Stimulated activated CD8-positive, alpha-beta memory T cell treated with anti-CD3 and anti-CD28 coated beads, Interleukin-12 subunit alpha, Interleukin-12 subunit beta, amount 100 ng/mL, for 4 hours (primary cell): Measurements from ENCODE around the gene PNPLA2.

Experiments used
- DNase-seq: peaks from one replicate; pipeline ENCODE4 v3.0.0-alpha.2; 2020; ENCODE audit warnings: low read depth

Gene PNPLA2

DNA sequence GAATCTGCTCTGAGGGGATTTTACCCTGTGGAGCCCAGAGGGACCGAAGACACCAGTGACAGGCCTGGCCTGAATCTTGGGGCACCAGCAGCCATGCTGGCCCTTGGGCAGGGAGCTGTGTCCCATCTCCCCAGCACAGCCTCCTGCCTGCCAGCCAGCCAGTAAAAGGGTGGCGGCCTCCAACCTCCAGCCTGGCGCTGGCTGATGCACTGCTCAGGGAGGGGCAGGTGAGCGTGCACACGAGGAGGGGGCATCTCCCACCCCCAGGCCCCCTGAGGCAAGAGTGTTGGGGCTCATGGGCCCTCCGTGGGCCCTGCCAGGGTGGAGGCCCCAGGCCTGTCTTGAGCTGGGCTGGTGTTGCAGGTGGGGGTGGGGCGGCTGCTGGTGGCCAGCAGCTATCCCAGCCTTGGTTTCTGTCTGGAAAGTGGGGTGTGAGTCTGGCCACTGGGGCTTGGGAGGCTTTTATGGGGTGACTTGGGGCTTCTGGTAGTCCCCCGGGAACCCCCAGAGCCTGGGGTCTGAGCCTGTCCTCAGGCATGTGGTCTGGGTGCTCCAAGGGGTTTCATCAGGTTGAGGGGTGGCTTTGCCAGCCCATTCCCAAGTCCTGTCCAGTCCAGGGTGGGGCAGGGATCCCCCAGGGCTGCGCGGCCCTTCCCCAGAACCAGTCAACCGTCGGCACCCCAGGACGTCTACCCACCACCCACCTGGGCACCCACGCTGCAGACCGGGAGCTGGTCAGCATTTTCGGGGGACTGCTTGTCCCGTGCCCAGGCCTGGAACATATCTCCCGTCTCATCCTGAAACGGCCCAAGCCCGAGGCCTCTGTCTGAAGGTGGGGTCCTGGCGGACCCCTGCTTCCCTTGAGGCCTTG lies 41.8 kb downstream of the PNPLA2 start:
- DNase-seq: no peak

DNA sequence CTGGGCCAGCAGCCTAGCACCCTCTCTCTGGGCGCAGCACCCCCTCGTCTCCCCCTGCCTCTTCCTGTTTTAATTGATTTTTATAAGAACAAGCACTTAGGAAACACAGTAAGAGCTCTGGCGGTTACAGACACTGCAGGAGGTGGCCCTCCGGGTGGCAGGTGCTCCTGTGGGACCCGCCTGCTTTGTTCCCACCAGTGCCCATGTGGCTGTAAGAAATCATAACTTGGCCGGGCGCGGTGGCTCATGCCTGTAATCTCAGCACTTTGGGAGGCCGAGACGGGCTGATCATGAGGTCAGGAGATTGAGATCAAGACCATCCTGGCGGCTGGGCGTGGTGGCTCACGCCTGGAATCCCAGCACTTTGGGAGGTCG lies 42.4 kb downstream of the PNPLA2 start:
- no peak for DNase-seq

DNA sequence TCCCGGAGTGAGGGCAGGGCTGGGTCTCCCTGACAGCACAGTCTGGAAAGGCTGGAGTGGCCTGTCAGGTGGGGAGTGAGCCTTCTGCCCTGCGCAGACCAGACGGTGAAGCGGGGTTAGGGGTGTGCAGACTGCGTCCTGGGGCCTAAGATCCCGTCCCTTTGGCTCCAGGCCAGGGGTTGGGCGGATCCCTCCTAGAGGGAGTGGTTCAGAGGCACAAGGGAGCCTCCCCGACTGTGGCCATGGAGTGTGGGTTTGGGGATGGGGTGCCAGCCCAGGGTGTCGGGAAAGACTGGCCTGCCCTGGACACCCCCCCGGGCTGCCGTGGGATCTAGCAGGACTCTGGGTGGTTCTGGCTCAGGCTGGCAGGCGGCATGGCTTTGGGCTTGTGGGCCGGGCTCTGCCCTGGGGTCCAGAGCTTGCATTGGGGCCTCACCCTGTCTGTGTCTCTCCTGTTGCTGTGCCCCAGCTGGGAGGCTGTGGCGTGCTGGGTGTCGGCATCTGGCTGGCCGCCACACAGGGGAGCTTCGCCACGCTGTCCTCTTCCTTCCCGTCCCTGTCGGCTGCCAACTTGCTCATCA lies 43.5 kb downstream of the PNPLA2 start:
- no peak for DNase-seq

DNA sequence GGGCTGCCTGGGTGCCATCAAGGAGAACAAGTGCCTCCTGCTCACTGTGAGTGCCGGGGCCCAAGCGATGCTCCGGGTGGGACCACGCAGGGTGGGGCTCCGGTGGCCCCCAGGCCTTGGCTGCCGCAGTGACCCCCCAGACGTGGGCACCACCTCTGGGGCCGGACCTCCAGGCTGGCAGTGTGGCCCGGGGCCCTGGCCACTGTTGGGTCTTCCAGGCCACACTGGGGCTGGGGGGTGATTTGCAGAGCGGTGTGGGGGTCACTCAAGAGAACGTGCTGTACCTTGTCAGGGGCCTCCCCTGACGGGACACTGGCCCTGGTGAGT lies 43.9 kb downstream of the PNPLA2 start:
- DNase-seq: no peak

DNA sequence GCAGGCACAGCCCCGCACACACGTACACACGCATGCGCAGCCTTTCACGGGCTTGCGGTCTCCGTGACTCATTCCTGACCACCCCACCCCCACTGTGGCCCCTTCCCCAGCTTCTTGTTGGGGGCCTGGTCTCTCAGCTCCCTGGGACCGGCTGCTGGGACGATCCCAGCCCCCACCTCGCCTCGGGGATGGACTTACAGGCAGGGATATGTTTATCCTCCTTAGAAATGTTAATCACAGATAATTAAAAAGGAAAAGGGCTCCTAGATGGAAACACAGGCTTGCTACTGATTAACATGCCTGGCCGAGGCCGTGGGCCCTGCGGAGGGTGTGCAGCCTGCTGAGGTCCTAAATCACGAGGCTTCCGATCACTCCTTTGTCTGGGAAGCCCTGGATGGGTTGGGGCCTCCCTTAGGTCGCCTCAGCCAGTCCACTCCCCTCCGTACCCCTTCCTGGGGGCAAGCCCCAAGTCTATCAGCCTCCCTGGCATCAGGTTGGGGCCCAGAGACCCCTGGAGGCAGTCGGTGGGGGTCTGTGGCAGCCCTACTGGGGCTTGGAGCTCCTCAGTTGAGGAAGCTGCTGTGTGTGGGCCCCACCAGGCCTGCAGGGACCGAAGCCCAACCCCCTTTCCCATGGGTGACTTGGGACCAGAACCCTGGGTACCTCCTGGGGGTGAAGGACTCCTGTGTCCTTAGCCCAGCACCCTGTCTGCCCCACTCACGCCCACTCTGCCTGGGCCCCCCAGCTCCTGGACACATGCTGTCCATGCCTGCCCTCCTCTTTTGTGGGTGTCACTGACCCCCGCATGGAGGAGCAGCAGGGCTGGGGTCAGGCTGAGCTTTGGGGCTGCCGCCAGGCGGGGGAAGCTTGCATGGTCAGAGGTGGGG lies 44.6 kb downstream of the PNPLA2 start:
- DNase-seq: no peak

DNA sequence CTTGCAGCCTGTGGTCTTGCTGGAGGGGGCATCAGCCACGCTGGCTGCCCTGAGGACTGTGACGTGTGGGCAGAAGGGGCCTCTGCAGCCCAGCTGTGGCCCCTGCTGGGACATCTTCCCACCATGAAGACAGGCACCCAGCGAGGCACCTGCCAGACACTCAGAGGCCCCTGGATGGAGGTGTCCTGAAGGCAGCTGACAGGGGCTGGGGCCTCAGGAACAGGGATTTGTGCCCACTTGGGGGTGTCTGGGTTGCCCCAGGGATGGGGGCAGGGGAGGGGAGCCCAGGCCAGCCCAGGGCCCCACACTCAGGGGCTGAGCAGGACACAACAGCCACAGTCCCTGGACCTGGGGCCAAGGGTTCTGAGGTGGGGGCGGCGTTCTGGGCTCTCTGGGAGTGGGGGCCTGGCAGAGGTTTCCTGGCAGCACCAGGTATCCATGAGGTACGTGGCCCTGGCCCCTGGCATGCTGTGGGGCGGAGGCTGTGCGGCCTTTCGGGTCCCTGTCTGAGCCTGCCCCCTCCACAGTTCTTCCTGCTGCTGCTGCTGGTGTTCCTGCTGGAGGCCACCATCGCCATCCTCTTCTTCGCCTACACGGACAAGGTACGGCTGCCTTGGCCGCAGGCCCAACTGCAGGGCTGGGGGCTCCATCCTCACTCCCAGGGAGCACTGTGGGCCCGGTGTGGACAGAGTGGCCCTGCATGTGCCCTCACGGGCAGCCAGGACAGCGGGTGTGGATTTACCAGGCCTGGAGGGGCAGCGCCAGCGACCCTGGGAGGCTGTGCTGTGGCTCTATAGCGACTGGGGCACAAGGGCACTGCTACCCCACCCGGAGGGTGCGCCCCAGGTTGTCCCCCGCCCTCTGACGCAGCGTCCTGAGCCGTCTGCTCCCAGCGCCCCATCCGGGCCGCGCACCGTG lies 45.5 kb downstream of the PNPLA2 start:
- DNase-seq: no peak

DNA sequence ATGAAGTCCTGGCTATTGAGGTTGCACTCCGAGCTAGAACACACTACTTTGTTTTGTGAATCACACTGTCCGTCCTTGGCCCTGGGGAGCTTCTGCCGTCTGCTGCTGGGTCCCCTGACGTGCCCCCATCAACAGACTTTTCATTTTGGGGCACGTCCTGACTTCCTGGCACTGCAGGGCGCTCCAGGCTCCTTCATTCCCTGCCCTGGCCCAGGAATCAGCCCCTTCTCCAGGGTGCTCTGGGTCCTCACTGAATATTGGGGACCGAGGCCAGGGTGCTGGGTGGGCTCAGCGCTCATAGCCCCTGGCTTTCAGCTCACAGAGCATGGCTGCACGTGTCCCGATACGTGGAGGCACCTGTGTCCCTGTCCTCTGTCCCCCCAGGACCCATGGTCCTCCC lies 46.2 kb downstream of the PNPLA2 start:
- DNase-seq: no peak

DNA sequence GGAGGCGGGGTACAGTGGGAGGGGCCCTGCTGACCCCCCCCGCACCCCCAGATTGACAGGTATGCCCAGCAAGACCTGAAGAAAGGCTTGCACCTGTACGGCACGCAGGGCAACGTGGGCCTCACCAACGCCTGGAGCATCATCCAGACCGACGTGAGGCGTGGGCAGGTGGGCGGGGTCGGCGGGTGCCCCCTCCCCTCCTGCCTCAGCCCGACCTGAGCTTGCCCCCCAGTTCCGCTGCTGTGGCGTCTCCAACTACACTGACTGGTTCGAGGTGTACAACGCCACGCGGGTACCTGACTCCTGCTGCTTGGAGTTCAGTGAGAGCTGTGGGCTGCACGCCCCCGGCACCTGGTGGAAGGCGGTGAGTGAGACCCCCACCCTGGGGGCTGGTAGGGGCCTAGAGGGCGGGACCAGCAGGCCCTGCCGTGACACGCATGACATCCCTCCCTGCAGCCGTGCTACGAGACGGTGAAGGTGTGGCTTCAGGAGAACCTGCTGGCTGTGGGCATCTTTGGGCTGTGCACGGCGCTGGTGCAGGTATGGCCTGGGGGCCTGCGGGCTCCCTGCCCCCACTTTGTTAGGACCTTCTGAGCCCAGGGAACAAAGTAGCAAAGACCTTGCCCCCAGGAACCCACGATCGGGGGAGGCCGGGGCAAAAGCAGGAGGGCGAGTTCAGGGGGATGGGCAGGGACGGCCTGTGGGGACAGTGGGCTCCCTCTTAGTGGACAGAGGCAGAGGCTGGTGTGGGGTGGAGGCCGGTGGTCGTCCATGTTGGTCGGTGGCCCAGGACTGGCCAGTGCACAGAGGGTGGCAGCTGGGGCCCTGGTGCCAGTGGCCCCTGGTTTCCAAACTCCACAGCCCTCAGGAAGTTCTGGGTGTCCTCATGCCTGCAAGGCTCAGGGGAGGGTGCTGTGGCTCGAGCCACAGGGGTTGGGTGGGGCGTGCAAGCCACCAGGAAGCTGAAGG lies 47.0 kb downstream of the PNPLA2 start:
- DNase-seq: no peak

DNA sequence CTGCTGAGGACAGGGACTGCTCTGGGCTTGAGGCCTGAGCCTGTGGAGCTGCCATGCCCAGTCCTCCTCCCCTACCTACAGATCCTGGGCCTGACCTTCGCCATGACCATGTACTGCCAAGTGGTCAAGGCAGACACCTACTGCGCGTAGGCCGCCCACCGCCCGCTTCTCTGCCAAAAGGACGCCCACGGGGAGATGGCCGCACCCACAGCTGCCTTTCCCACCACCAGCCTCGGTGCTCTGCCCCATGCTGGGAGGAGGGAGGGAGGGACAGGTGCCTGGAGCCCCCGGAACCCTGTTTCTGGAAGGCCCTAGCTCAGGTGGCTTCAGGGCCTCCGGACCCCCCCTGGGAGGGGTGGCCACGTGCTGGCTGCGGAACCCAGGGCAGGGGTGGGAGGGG lies 47.8 kb downstream of the PNPLA2 start:
- DNase-seq: no peak

DNA sequence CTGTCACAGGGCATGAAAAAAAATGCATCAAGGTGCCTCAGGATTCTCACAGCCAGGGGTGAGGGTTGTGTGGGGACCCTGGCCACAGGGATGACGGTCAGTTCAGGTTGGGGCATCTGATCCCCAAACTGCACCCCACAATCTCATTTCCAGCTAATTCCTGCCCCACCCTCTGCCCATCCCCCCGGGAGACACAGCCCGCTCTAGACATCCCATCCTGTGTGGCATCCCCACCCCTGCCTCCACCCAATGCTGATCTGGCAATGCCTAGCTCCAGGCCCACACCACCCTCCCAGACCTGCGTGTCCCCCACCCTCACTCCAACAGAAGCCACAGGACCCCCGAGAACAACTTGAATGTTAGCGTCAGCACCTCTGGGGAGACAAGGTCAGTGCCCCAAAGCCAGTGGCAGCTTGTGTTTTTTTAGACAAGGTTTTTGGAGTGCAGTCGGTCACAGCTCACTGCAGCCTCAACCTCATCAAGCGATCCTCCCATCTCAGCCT lies 49.2 kb downstream of the PNPLA2 start:
- no peak for DNase-seq

DNA sequence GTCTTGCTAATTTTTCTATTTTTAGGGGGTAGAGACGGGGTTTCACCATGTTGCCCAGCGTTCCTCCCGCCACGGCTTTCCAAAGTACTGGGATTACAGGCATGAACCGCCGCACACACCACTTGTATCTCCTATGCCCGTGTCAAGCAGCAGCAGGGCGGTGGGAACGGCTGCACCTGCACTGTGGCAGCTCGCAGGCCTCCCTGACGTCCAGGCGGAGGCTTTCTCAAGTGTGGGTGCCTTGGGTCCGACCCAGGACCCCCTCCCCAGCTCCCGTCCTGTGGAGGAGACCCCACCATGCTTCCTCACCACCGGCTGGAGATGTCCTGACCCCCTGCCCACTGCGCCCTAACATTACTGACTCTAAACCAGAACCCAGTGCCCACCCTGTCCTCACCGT lies 49.7 kb downstream of the PNPLA2 start:
- no peak for DNase-seq

DNA sequence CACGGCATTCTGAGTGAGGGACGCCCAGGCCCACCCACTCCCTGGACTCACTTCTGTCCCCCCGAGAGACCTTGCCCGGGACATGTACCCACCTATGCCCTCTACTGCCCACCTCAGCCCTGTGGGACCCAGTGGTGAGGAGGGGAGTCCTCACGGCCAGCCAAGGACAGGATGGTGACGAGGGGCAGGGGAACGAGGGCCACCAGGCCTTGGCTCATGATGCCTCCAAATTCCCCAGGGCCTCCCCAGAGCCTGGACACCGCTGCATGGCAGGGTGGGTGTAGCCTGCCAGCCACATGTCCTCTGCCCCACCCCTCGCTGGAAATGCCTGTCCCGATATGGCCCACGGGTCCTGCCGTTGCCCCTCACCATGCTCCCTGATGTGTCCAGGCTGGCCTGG lies 50.1 kb downstream of the PNPLA2 start:
- DNase-seq: no peak

DNA sequence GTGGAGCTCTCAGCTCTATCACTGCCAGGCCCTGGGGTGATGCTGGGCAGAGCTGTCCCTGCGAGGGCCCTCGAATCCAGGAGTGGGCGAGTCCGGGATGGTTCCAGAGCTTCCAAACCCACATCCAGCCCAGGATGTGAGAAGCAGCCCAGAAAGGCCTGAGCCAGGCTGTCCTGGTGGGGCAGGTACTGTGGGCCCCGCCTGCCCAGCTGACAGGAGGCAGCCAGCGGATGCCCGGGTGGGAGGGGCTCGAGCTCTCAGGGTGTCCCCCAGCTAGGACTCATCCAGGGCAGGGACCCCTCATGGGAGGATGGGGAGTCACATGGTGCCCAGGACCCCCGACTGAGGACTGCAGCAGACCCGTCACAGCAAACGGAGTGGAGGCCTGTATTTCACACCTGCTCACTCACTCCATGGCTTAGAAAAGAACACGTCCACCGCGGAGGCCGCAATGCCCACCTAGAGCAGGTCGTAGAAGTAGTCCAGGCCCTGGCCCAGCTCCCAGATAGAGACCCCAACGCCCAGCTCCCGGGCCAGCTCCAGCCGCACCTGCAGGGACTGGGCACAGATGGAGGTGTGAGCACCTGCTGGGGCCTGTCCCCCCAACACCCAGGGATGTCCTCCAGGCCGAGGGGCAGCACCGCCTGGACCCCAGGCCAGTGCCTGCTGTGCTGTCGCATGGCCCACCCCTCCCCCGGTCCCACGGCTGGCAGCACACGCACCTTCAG lies 50.8 kb downstream of the PNPLA2 start:
- no peak for DNase-seq

DNA sequence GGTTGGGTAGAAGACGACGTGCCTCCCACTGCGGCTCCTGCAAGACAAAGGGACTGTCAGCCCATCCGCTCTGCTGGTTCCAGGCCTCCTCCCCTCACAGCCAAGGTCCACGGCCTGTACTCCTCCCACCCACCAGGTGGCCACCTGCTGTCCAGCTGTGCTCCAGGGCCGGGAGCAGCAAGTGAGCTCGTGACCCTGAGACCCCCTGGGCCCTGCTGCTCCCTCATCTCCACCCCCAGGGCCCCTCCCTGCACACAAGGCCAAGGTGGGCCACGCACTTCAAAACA lies 51.4 kb downstream of the PNPLA2 start:
- DNase-seq: no peak

DNA sequence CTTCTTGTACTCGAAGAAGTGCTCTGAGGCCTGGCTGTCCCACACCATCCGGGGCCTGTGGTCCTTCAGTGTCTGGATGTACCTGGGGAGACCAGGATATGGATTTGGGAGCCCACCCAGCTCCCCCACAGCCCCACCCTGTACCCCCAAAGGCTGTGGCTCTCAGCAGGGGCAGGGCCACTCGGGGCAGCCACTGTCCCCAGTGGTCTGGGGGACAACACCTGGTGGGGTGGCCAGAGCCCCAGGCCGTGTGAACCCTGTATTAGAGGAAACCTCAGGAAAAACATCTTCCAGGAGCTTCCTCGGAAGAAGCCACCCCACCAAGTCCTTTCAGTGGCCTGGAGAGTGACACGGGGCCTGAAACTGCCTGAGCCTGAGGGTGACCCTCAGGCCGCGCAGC lies 51.7 kb downstream of the PNPLA2 start:
- DNase-seq: no peak

DNA sequence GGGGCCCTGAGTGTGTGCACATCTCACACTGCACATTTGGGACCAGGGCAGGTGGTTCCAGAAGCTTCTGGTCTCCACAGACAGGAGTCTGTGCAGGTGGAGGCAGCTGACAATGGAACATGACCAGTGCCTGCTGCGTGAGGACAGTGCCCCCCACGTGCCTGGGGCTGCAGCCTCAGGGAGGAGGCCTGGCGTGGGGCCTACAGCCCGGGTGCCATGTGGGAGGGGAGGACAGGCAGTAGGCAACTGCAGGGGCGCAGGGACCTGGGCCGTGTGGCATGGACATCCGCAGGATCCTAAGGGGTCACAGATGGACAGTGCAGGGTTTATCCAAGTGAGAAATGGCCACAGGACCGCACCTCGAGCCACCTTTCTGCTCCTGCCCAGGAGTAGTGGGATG lies 52.8 kb downstream of the PNPLA2 start:
- DNase-seq: no peak

DNA sequence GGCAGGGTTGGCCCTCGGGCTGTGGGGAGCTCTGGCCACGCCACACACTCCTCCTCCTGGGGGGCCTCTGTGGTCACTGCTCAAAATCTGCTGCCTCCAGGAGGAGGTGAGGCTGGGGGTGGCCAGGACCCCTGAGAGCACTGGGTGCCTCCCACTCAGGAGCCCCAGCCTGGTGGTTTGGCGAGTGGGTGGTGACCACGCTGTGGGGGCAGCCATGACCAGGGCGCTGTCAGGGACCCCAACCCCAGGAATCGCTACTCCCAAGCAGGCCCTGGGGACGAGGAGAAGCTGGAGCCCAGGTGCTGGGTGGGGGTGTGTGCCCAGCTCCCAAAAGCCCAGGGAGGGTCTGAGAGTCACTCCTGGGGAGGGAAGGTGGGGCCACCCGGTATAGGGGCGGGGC lies 54.1 kb downstream of the PNPLA2 start:
- no peak for DNase-seq

DNA sequence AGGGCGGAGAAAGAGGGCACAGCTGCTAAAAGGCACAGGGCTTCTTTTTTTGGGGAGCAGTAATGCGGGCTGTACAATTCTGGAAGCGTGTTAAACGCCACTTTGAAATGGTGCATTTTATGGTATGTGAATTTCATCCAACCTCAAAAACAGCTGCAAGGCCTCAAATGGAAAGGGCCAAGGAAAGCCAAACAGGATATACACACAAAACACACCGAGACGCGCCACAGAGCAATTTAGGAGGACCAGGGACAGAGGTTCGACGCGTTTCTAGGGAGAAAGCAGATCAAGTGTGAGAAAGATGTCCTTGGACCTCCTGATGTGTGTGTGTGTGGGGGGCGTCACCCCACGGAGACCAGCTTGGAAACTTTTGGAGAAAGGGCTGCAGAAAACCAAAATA lies 55.0 kb downstream of the PNPLA2 start:
- no peak for DNase-seq
